ENCODE measurements around the gene STAB2.

STAB2 gene

GRCh38 chr12:103757248-103757647 is 170.2 kb downstream of the STAB2 start:
- H3K4me3 ChIP-seq (ENCODE audit: low read length) = no peak overlapping the region
- DNase-seq (ENCODE audit: low read depth) = no peak
- TF ChIP-seq CTCF (conservative IDR thresholded peaks at IDR 0.05; ENCODE audit: low read length) = no peak

GRCh38 chr12:103758310-103759089 is 171.4 kb downstream of the STAB2 start:
- TF ChIP-seq CTCF (conservative IDR thresholded peaks at IDR 0.05; ENCODE audit: low read length) = no peak
- no peak overlapping the region for H3K4me3 ChIP-seq (ENCODE audit: low read length)
- no peak for DNase-seq (ENCODE audit: low read depth)

GRCh38 chr12:103762473-103762872 is 175.4 kb downstream of the STAB2 start:
- DNase-seq (ENCODE audit: low read depth) = no peak
- TF ChIP-seq CTCF (conservative IDR thresholded peaks at IDR 0.05; ENCODE audit: low read length) = no peak
- no peak overlapping the region for H3K4me3 ChIP-seq (ENCODE audit: low read length)

GRCh38 chr12:103765322-103765721 is 178.2 kb downstream of the STAB2 start:
- no peak for DNase-seq (ENCODE audit: low read depth)
- no peak for TF ChIP-seq CTCF (conservative IDR thresholded peaks at IDR 0.05; ENCODE audit: low read length)
- no peak overlapping the region for H3K4me3 ChIP-seq (ENCODE audit: low read length)

- H3K4me3 ChIP-seq (ENCODE audit: low read length) = no peak overlapping the region
- no peak for DNase-seq (ENCODE audit: low read depth)
- no peak for TF ChIP-seq CTCF (conservative IDR thresholded peaks at IDR 0.05; ENCODE audit: low read length)
These were observed 179.0 kb downstream of the STAB2 start for GRCh38 chr12:103766028-103766427.

GRCh38 chr12:103768467-103769123 is 181.5 kb downstream of the STAB2 start:
- H3K4me3 ChIP-seq (ENCODE audit: low read length) = no peak overlapping the region
- DNase-seq (ENCODE audit: low read depth) = no peak
- no peak for TF ChIP-seq CTCF (conservative IDR thresholded peaks at IDR 0.05; ENCODE audit: low read length)
